ENCODE data around the gene DENND6B. TPM values are rescaled to one million over a fixed set of nuclear protein-coding genes. Genes with fewer than 3 reads are reported as not detected.

The DENND6B gene
- total and polyA plus RNA-seq, 2 of the 13 experiments (the other 11 are each of a cell fraction or from before 2014, with no cell fraction given): 0.95 to 3.8 TPM

DNA sequence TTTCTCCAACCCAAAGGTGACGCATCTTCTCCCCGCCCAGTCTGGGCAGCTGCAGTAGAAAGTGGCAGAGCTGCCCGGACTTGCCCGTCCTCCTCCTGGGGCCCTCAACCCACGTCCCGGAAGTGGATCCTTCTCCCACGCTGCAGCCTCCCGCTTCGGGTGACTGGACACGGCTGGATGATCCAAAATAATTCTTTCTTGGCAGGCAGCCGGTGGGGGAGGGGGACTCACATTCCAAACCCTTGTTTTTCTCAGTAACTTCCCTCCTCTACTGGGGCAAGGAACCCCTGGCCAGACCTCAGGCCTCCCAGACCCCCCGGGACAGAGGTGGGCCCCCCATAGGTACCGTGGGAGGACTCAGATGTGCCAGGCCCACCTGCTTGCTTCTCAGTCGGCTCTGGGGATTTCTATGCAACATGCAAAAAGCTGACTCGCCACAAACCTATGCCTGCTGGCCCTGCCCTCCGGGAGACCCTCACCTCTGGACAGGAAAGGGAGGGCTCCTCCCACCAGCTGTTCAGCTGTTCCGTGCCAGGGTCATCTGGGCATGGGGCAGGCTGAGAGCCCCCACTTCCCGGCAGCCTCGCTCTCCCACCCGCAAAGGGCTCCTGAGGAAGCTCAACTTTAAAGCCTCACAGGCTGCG is 20.8 kb downstream of the DENND6B start (continued):
- TF ChIP-seq, protein P1, sequence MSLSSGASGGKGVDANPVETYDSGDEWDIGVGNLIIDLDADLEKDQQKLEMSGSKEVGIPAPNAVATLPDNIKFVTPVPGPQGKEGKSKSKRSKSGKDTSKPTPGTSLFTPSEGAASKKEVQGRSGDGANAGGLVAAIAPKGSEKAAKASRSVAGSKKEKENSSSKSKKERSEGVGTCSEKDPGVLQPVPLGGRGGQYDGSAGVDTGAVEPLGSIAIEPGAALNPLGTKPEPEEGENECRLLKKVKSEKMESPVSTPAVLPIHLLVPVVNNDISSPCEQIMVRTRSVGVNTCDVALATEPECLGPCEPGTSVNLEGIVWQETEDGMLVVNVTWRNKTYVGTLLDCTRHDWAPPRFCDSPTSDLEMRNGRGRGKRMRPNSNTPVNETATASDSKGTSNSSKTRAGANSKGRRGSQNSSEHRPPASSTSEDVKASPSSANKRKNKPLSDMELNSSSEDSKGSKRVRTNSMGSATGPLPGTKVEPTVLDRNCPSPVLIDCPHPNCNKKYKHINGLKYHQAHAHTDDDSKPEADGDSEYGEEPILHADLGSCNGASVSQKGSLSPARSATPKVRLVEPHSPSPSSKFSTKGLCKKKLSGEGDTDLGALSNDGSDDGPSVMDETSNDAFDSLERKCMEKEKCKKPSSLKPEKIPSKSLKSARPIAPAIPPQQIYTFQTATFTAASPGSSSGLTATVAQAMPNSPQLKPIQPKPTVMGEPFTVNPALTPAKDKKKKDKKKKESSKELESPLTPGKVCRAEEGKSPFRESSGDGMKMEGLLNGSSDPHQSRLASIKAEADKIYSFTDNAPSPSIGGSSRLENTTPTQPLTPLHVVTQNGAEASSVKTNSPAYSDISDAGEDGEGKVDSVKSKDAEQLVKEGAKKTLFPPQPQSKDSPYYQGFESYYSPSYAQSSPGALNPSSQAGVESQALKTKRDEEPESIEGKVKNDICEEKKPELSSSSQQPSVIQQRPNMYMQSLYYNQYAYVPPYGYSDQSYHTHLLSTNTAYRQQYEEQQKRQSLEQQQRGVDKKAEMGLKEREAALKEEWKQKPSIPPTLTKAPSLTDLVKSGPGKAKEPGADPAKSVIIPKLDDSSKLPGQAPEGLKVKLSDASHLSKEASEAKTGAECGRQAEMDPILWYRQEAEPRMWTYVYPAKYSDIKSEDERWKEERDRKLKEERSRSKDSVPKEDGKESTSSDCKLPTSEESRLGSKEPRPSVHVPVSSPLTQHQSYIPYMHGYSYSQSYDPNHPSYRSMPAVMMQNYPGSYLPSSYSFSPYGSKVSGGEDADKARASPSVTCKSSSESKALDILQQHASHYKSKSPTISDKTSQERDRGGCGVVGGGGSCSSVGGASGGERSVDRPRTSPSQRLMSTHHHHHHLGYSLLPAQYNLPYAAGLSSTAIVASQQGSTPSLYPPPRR (CRISPR knock-in tag; IDR thresholded peaks at IDR 0.05; ENCODE audit: borderline replicate concordance): 0 out of 2 replicates have a peak, but pooled peaks have one; percentile 30
- TF ChIP-seq, protein P2, sequence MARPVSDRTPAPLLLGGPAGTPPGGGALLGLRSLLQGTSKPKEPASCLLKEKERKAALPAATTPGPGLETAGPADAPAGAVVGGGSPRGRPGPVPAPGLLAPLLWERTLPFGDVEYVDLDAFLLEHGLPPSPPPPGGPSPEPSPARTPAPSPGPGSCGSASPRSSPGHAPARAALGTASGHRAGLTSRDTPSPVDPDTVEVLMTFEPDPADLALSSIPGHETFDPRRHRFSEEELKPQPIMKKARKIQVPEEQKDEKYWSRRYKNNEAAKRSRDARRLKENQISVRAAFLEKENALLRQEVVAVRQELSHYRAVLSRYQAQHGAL (CRISPR knock-in tag; IDR thresholded peaks at IDR 0.05; ENCODE audit: not compliant biosample characterization): no peak
- TF ChIP-seq, protein P3, sequence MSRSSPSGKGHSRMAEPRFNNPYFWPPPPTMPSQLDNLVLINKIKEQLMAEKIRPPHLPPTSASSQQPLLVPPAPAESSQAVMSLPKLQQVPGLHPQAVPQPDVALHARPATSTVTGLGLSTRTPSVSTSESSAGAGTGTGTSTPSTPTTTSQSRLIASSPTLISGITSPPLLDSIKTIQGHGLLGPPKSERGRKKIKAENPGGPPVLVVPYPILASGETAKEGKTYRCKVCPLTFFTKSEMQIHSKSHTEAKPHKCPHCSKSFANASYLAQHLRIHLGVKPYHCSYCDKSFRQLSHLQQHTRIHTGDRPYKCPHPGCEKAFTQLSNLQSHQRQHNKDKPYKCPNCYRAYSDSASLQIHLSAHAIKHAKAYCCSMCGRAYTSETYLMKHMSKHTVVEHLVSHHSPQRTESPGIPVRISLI (CRISPR knock-in tag; IDR thresholded peaks at IDR 0.05; ENCODE audit: borderline replicate concordance): no peak
- TF ChIP-seq, protein P4, sequence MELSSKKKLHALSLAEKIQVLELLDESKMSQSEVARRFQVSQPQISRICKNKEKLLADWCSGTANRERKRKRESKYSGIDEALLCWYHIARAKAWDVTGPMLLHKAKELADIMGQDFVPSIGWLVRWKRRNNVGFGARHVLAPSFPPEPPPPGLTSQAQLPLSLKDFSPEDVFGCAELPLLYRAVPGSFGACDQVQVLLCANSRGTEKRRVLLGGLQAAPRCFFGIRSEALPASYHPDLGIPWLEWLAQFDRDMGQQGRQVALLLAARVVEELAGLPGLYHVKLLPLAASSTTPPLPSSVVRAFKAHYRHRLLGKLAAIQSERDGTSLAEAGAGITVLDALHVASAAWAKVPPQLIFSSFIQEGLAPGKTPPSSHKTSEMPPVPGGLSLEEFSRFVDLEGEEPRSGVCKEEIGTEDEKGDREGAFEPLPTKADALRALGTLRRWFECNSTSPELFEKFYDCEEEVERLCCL (CRISPR knock-in tag; IDR thresholded peaks at IDR 0.05; ENCODE audit: borderline replicate concordance): no peak
- TF ChIP-seq ZNF225 (CRISPR knock-in tag; IDR thresholded peaks at IDR 0.05): no peak
- TF ChIP-seq MTF2 (CRISPR knock-in tag; IDR thresholded peaks at IDR 0.05; ENCODE audit: borderline replicate concordance): no peak
- TF ChIP-seq RBFOX2 (IDR thresholded peaks at IDR 0.05; ENCODE audit: low read depth, low read length): no peak
- no peak for TF ChIP-seq ZNF251 (CRISPR knock-in tag; IDR thresholded peaks at IDR 0.05)
- TF ChIP-seq, protein P5, sequence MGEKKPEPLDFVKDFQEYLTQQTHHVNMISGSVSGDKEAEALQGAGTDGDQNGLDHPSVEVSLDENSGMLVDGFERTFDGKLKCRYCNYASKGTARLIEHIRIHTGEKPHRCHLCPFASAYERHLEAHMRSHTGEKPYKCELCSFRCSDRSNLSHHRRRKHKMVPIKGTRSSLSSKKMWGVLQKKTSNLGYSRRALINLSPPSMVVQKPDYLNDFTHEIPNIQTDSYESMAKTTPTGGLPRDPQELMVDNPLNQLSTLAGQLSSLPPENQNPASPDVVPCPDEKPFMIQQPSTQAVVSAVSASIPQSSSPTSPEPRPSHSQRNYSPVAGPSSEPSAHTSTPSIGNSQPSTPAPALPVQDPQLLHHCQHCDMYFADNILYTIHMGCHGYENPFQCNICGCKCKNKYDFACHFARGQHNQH (CRISPR knock-in tag; IDR thresholded peaks at IDR 0.05): peak; percentile 42; the same call in 1 of the 2 replicates
- TF ChIP-seq, protein P6, sequence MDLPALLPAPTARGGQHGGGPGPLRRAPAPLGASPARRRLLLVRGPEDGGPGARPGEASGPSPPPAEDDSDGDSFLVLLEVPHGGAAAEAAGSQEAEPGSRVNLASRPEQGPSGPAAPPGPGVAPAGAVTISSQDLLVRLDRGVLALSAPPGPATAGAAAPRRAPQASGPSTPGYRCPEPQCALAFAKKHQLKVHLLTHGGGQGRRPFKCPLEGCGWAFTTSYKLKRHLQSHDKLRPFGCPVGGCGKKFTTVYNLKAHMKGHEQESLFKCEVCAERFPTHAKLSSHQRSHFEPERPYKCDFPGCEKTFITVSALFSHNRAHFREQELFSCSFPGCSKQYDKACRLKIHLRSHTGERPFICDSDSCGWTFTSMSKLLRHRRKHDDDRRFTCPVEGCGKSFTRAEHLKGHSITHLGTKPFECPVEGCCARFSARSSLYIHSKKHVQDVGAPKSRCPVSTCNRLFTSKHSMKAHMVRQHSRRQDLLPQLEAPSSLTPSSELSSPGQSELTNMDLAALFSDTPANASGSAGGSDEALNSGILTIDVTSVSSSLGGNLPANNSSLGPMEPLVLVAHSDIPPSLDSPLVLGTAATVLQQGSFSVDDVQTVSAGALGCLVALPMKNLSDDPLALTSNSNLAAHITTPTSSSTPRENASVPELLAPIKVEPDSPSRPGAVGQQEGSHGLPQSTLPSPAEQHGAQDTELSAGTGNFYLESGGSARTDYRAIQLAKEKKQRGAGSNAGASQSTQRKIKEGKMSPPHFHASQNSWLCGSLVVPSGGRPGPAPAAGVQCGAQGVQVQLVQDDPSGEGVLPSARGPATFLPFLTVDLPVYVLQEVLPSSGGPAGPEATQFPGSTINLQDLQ (CRISPR knock-in tag; IDR thresholded peaks at IDR 0.05): no peak
- no peak for TF ChIP-seq HMG20B (CRISPR knock-in tag; conservative IDR thresholded peaks at IDR 0.05)
- no peak for TF ChIP-seq MXD4 (CRISPR knock-in tag; IDR thresholded peaks at IDR 0.05)
- no peak for TF ChIP-seq ZNF10 (CRISPR knock-in tag; IDR thresholded peaks at IDR 0.05; ENCODE audit: borderline replicate concordance, low read depth)
- TF ChIP-seq KDM3A (CRISPR knock-in tag; IDR thresholded peaks at IDR 0.05; ENCODE audit: low read depth): no peak

Data from HepG2 (cell line).